ENCODE data around the gene EIF2AK3.

DNA sequence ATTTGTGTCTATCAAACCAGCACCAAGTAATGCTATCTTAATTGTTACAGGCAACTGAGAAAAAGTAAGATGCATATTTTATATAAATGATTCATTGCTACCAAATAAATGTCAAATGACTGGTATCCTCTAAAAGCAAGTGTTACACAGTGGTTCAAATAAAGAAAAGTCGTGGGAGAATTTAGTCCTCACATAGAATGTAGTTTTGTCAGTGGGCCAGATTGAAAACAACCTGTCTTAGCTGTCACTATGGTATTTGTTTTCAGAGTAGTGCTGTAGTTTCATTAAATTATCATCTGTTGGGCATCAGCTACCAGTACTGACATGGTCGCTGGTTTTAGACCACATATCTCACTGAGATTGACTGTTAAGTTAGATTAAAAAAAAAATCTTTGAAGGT is 10.2 kb upstream of the EIF2AK3 start:
- no peak for TF ChIP-seq ZBTB26 (tag by site-specific recombination; optimal IDR thresholded peaks at IDR 0.05)
- TF ChIP-seq, protein P1, sequence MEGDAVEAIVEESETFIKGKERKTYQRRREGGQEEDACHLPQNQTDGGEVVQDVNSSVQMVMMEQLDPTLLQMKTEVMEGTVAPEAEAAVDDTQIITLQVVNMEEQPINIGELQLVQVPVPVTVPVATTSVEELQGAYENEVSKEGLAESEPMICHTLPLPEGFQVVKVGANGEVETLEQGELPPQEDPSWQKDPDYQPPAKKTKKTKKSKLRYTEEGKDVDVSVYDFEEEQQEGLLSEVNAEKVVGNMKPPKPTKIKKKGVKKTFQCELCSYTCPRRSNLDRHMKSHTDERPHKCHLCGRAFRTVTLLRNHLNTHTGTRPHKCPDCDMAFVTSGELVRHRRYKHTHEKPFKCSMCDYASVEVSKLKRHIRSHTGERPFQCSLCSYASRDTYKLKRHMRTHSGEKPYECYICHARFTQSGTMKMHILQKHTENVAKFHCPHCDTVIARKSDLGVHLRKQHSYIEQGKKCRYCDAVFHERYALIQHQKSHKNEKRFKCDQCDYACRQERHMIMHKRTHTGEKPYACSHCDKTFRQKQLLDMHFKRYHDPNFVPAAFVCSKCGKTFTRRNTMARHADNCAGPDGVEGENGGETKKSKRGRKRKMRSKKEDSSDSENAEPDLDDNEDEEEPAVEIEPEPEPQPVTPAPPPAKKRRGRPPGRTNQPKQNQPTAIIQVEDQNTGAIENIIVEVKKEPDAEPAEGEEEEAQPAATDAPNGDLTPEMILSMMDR (tag by site-specific recombination; IDR thresholded peaks at IDR 0.05), result no peak
- TF ChIP-seq ZNF221 (tag by site-specific recombination; IDR thresholded peaks at IDR 0.05; ENCODE audit: borderline replicate concordance), result no peak
- no peak for TF ChIP-seq ZNF529 (tag by site-specific recombination; IDR thresholded peaks at IDR 0.05; ENCODE audit: insufficient replicate concordance)
- TF ChIP-seq, protein P2, sequence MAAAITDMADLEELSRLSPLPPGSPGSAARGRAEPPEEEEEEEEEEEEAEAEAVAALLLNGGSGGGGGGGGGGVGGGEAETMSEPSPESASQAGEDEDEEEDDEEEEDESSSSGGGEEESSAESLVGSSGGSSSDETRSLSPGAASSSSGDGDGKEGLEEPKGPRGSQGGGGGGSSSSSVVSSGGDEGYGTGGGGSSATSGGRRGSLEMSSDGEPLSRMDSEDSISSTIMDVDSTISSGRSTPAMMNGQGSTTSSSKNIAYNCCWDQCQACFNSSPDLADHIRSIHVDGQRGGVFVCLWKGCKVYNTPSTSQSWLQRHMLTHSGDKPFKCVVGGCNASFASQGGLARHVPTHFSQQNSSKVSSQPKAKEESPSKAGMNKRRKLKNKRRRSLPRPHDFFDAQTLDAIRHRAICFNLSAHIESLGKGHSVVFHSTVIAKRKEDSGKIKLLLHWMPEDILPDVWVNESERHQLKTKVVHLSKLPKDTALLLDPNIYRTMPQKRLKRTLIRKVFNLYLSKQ (tag by site-specific recombination; IDR thresholded peaks at IDR 0.05; ENCODE audit: borderline replicate concordance), result no peak
- no peak for TF ChIP-seq ZBTB7A (tag by site-specific recombination; IDR thresholded peaks at IDR 0.05; ENCODE audit: low read depth)
- TF ChIP-seq REST (tag by site-specific recombination; IDR thresholded peaks at IDR 0.05), result no peak
- no peak for TF ChIP-seq ZNF785 (tag by site-specific recombination; IDR thresholded peaks at IDR 0.05)
- no peak for TF ChIP-seq ZNF518A (tag by site-specific recombination; conservative IDR thresholded peaks at IDR 0.05; ENCODE audit: low read depth)
